WTC11 (cell line): ENCODE measurements around the gene DHX38. TPM values are rescaled to one million over a fixed set of nuclear protein-coding genes. Genes with fewer than 3 reads are reported as not detected.
"Not testable (repeated sequence)": the region's sequence is repeated elsewhere in the genome, so short reads cannot be mapped to it uniquely, and the experiment has no call there.

Experiments
- ATAC-seq: fragments of 200-7000 bp; cut with Tn5 transposase; 2 replicates; pipeline ENCODE4 v1.10.0; 2021; ENCODE audit warnings: mild to moderate bottlenecking, moderate library complexity
- CTCF ChIA-PET: fragments of 300-600 bp; sonication (Branson Sonifier 250); formaldehyde crosslinking; loops from one replicate; lab custom pipeline; 2021; ENCODE audit warnings: antibody characterized with exemption; lab: Charles Lee
- POLR2A ChIA-PET: fragments of 350-600 bp; sonication (Branson Sonifier 250); formaldehyde crosslinking; loops from one replicate; lab custom pipeline; 2021; ENCODE audit warnings: antibody characterized with exemption; lab: Charles Lee
- DNase-seq: peaks from one replicate; pipeline ENCODE4 v3.0.0; 2021; ENCODE audit warnings: low spot score
- H3K27ac Mint-ChIP-seq: 2 replicates; pipeline ENCODE4 v1.8.0; 2021; ENCODE audit warnings: mixed read lengths
- H3K27me3 Mint-ChIP-seq: 2 replicates; pipeline ENCODE4 v1.8.0; 2021; ENCODE audit warnings: low read depth, mild to moderate bottlenecking, moderate library complexity, mixed read lengths
- H3K36me3 Mint-ChIP-seq: 2 replicates; pipeline ENCODE4 v1.8.0; 2021; ENCODE audit warnings: mixed read lengths
- H3K4me1 Mint-ChIP-seq: 2 replicates; pipeline ENCODE4 v1.8.0; 2022; ENCODE audit warnings: mixed read lengths
- H3K4me3 Mint-ChIP-seq: 2 replicates; pipeline ENCODE4 v1.8.0; 2021; ENCODE audit warnings: mild to moderate bottlenecking, moderate library complexity, mixed read lengths
- H3K9me3 Mint-ChIP-seq: 2 replicates; pipeline ENCODE4 v1.8.0; 2021; ENCODE audit warnings: mixed read lengths
- CBFB ChIP-seq: sonication (generic); formaldehyde crosslinking; IDR thresholded peaks from 2 replicates; pipeline ENCODE4 v1.8.1; 2022; ENCODE audit warnings: mild to moderate bottlenecking, low read depth, missing genetic modification reagents
- CREM ChIP-seq: sonication (generic); formaldehyde crosslinking; IDR thresholded peaks from 2 replicates; pipeline ENCODE4 v1.8.1; 2022; ENCODE audit warnings: mild to moderate bottlenecking, missing genetic modification reagents, moderate library complexity
- GABPB1 ChIP-seq: sonication (generic); formaldehyde crosslinking; IDR thresholded peaks from 2 replicates; pipeline ENCODE4 v1.8.1; 2023; ENCODE audit warnings: mild to moderate bottlenecking, missing genetic modification reagents
- GTF2I ChIP-seq: fragments of 250-450 bp; sonication (Bioruptor Pico); conservative IDR thresholded peaks from 2 replicates; pipeline ENCODE4 v1.4.0; 2021; ENCODE audit warnings: mild to moderate bottlenecking
- IRF2 ChIP-seq: sonication (generic); formaldehyde crosslinking; IDR thresholded peaks from 2 replicates; pipeline ENCODE4 v1.8.0; 2022; ENCODE audit warnings: low read depth, missing genetic modification reagents, borderline replicate concordance
- NFYB ChIP-seq: sonication (generic); formaldehyde crosslinking; conservative IDR thresholded peaks from 2 replicates; pipeline ENCODE4 v1.8.0; 2022; ENCODE audit warnings: low read depth, missing genetic modification reagents
- SMAD3 ChIP-seq: sonication (generic); formaldehyde crosslinking; IDR thresholded peaks from 2 replicates; pipeline ENCODE4 v1.8.0; 2022; ENCODE audit warnings: missing genetic modification reagents, mild to moderate bottlenecking, borderline replicate concordance
- SP1 ChIP-seq: sonication (generic); formaldehyde crosslinking; conservative IDR thresholded peaks from 2 replicates; pipeline ENCODE4 v1.8.1; 2022; ENCODE audit warnings: missing genetic modification reagents
- ZBTB21 ChIP-seq: sonication (generic); formaldehyde crosslinking; IDR thresholded peaks from 2 replicates; pipeline ENCODE4 v1.8.1; 2023; ENCODE audit warnings: mild to moderate bottlenecking, missing genetic modification reagents, borderline replicate concordance
- ZNF219 ChIP-seq: sonication (generic); formaldehyde crosslinking; IDR thresholded peaks from 2 replicates; pipeline ENCODE4 v1.8.0; 2023; ENCODE audit warnings: missing genetic modification reagents, mild to moderate bottlenecking, borderline replicate concordance
- ZNF232 ChIP-seq: sonication (generic); formaldehyde crosslinking; IDR thresholded peaks from 2 replicates; pipeline ENCODE4 v1.8.0; 2022; ENCODE audit warnings: mild to moderate bottlenecking, missing genetic modification reagents
- total RNA-seq: library from RNA; stranded (reverse); gene quantifications from 3 replicates; pipeline ENCODE4 v1.2.3, GENCODE V29; 2021
- TF ChIP-seq, protein P1 (sequence below): sonication (generic); formaldehyde crosslinking; IDR thresholded peaks from 2 replicates; pipeline ENCODE4 v1.8.0; 2022; ENCODE audit warnings: mild to moderate bottlenecking, missing genetic modification reagents
- TF ChIP-seq, protein P2 (sequence below): sonication (generic); formaldehyde crosslinking; IDR thresholded peaks from 2 replicates; pipeline ENCODE4 v1.8.1; 2023; ENCODE audit warnings: mild to moderate bottlenecking, moderate library complexity, missing genetic modification reagents
- TF ChIP-seq, protein P3 (sequence below): sonication (generic); formaldehyde crosslinking; IDR thresholded peaks from 2 replicates; pipeline ENCODE4 v1.8.1; 2023; ENCODE audit warnings: mild to moderate bottlenecking, missing genetic modification reagents, moderate library complexity
- TF ChIP-seq, protein P4 (sequence below): sonication (generic); formaldehyde crosslinking; IDR thresholded peaks from 2 replicates; pipeline ENCODE4 v1.8.0; 2023; ENCODE audit warnings: missing genetic modification reagents, mild to moderate bottlenecking, borderline replicate concordance
- TF ChIP-seq, protein P5 (sequence below): sonication (generic); formaldehyde crosslinking; IDR thresholded peaks from 2 replicates; pipeline ENCODE4 v1.8.0; 2022; ENCODE audit warnings: mild to moderate bottlenecking, missing genetic modification reagents
- TF ChIP-seq, protein P6 (sequence below): fragments of 200-600 bp; IDR thresholded peaks from 2 replicates; pipeline ENCODE4 v1.8.0; 2022; ENCODE audit warnings: antibody characterized with exemption
- TF ChIP-seq, protein P7 (sequence below): sonication (generic); formaldehyde crosslinking; IDR thresholded peaks from 2 replicates; pipeline ENCODE4 v1.8.1; 2022; ENCODE audit warnings: missing genetic modification reagents, borderline replicate concordance

The DHX38 gene
- total RNA-seq, 1 experiment from 2014 or later, result 91.7 TPM

DNA sequence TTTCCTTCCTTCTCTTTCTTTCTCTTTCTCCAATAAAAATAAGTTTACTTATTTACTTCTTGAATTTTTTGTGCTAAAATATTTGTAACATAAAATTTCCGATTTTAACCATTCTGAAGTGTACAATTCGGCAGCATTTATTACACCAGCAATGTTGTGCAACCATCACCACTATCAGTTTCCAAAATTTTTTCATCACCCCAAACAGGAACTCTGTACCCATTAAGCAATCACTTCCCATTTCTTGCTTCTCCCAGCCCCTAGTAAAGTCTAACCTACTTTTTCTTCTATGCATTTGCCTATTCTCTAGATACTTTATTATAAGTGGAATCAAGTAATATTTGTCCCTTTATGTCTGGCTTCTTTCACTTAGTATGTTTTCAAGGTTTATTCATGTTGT, 41.8 kb upstream of the DHX38 start:
- CTCF ChIA-PET, result no interaction called here
- H3K4me3 Mint-ChIP-seq, result no peak overlapping the region
- H3K27me3 Mint-ChIP-seq, result peaks cover 16% of the 10 kb centered on the region
- no peak for ATAC-seq
- no peak for DNase-seq
- POLR2A ChIA-PET, result no interaction called here
- peaks cover 12% of the 10 kb centered on the region for H3K9me3 Mint-ChIP-seq
- no peak overlapping the region for H3K27ac Mint-ChIP-seq
- no peaks in the 10 kb centered on the region for H3K36me3 Mint-ChIP-seq
- no peaks in the 10 kb centered on the region for H3K4me1 Mint-ChIP-seq
- TF ChIP-seq, protein P1, sequence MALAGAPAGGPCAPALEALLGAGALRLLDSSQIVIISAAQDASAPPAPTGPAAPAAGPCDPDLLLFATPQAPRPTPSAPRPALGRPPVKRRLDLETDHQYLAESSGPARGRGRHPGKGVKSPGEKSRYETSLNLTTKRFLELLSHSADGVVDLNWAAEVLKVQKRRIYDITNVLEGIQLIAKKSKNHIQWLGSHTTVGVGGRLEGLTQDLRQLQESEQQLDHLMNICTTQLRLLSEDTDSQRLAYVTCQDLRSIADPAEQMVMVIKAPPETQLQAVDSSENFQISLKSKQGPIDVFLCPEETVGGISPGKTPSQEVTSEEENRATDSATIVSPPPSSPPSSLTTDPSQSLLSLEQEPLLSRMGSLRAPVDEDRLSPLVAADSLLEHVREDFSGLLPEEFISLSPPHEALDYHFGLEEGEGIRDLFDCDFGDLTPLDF (CRISPR knock-in tag), result no peak
- TF ChIP-seq CBFB (CRISPR knock-in tag), result no peak
- no peak for TF ChIP-seq ZBTB21 (CRISPR knock-in tag)
- TF ChIP-seq ZNF219 (CRISPR knock-in tag), result no peak
- TF ChIP-seq, protein P2, sequence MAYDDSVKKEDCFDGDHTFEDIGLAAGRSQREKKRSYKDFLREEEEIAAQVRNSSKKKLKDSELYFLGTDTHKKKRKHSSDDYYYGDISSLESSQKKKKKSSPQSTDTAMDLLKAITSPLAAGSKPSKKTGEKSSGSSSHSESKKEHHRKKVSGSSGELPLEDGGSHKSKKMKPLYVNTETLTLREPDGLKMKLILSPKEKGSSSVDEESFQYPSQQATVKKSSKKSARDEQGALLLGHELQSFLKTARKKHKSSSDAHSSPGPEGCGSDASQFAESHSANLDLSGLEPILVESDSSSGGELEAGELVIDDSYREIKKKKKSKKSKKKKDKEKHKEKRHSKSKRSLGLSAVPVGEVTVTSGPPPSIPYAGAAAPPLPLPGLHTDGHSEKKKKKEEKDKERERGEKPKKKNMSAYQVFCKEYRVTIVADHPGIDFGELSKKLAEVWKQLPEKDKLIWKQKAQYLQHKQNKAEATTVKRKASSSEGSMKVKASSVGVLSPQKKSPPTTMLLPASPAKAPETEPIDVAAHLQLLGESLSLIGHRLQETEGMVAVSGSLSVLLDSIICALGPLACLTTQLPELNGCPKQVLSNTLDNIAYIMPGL (CRISPR knock-in tag), result no peak
- no peak for TF ChIP-seq ZNF232 (CRISPR knock-in tag)
- no peak for TF ChIP-seq IRF2 (CRISPR knock-in tag)
- TF ChIP-seq CREM (CRISPR knock-in tag), result no peak
- TF ChIP-seq, protein P3, sequence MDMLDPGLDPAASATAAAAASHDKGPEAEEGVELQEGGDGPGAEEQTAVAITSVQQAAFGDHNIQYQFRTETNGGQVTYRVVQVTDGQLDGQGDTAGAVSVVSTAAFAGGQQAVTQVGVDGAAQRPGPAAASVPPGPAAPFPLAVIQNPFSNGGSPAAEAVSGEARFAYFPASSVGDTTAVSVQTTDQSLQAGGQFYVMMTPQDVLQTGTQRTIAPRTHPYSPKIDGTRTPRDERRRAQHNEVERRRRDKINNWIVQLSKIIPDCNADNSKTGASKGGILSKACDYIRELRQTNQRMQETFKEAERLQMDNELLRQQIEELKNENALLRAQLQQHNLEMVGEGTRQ (CRISPR knock-in tag), result no peak
- TF ChIP-seq SP1 (CRISPR knock-in tag), result no peak
- TF ChIP-seq NFYB (CRISPR knock-in tag), result no peak
- no peak for TF ChIP-seq GABPB1 (CRISPR knock-in tag)
- TF ChIP-seq, protein P4, sequence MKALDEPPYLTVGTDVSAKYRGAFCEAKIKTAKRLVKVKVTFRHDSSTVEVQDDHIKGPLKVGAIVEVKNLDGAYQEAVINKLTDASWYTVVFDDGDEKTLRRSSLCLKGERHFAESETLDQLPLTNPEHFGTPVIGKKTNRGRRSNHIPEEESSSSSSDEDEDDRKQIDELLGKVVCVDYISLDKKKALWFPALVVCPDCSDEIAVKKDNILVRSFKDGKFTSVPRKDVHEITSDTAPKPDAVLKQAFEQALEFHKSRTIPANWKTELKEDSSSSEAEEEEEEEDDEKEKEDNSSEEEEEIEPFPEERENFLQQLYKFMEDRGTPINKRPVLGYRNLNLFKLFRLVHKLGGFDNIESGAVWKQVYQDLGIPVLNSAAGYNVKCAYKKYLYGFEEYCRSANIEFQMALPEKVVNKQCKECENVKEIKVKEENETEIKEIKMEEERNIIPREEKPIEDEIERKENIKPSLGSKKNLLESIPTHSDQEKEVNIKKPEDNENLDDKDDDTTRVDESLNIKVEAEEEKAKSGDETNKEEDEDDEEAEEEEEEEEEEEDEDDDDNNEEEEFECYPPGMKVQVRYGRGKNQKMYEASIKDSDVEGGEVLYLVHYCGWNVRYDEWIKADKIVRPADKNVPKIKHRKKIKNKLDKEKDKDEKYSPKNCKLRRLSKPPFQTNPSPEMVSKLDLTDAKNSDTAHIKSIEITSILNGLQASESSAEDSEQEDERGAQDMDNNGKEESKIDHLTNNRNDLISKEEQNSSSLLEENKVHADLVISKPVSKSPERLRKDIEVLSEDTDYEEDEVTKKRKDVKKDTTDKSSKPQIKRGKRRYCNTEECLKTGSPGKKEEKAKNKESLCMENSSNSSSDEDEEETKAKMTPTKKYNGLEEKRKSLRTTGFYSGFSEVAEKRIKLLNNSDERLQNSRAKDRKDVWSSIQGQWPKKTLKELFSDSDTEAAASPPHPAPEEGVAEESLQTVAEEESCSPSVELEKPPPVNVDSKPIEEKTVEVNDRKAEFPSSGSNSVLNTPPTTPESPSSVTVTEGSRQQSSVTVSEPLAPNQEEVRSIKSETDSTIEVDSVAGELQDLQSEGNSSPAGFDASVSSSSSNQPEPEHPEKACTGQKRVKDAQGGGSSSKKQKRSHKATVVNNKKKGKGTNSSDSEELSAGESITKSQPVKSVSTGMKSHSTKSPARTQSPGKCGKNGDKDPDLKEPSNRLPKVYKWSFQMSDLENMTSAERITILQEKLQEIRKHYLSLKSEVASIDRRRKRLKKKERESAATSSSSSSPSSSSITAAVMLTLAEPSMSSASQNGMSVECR, result no peak

DNA sequence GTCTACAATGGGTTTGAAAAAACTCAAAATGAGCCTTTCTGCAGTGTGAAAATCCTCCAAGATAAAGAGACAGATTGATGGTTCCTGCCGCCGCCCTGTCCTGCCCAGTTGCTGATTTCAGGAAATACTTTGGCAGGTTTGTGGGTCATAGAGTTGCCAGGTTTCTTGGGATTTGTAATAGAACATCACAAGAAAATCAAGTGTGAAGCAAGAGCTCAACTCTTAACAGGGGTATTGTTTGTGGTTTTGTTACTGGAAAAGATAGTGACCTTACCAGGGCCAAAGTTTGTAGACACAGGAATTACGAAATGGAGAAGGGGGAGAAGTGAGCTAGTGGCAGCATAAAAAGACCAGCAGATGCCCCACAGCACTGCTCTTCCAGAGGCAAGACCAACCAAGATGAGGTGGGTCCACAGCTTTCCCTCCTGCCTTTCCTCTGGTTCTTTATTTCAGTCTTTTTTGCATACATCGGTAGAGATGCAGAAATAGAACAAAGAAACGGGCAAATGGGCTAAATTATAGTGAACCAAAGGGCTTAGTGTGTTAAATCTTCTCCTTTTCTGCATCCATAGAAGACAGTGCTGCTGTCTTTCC, 39.3 kb upstream of the DHX38 start, which contains the start of gene HP:
Gene HP, plus strand, starts transcription at position 252 of the 594 bp plus-strand sequence. Its CDS starts 148 bp downstream, at position 400.
- H3K27ac Mint-ChIP-seq, ATAC-seq, H3K9me3 Mint-ChIP-seq, DNase-seq, POLR2A ChIA-PET, H3K4me1 Mint-ChIP-seq, H3K36me3 Mint-ChIP-seq, H3K4me3 Mint-ChIP-seq: not testable (repeated sequence)
- H3K27me3 Mint-ChIP-seq, result peaks cover 13% of the 10 kb centered on the region
- CTCF ChIA-PET, result interaction anchor here (1.1 kb wide), 1 partner anchor 12 kb away, joined by 6 read pairs; no protein-coding TSS in a partner anchor
- peak; percentile 58 for TF ChIP-seq GABPB1 (CRISPR knock-in tag)

DNA sequence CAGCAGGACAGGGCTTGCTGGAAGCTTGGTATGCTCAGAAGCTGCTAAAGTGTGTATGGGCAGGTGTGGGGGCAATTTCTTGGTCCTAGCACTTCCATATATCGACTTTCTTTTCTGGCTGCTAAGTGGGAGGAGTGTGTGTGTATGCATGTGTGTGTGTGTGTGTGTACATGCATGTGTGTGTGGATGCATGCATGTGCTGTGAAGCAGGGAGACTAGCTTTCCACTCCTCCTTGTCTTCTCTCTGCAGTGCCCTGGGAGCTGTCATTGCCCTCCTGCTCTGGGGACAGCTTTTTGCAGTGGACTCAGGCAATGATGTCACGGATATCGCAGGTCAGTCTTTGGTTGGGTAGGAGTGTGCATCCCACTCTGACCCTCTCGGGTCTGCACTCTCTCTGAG, 37.7 kb upstream of the DHX38 start:
- peaks cover 4% of the 10 kb centered on the region for H3K27me3 Mint-ChIP-seq
- POLR2A ChIA-PET, result no interaction called here
- CTCF ChIA-PET, result no interaction called here
- no peak for DNase-seq
- no peaks in the 10 kb centered on the region for H3K4me1 Mint-ChIP-seq
- no peaks in the 10 kb centered on the region for H3K9me3 Mint-ChIP-seq
- ATAC-seq, result no peak
- no peak overlapping the region for H3K27ac Mint-ChIP-seq
- H3K4me3 Mint-ChIP-seq, result no peak overlapping the region
- no peaks in the 10 kb centered on the region for H3K36me3 Mint-ChIP-seq
- TF ChIP-seq, protein P5, sequence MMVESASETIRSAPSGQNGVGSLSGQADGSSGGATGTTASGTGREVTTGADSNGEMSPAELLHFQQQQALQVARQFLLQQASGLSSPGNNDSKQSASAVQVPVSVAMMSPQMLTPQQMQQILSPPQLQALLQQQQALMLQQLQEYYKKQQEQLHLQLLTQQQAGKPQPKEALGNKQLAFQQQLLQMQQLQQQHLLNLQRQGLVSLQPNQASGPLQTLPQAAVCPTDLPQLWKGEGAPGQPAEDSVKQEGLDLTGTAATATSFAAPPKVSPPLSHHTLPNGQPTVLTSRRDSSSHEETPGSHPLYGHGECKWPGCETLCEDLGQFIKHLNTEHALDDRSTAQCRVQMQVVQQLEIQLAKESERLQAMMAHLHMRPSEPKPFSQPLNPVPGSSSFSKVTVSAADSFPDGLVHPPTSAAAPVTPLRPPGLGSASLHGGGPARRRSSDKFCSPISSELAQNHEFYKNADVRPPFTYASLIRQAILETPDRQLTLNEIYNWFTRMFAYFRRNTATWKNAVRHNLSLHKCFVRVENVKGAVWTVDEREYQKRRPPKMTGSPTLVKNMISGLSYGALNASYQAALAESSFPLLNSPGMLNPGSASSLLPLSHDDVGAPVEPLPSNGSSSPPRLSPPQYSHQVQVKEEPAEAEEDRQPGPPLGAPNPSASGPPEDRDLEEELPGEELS, result no peak
- TF ChIP-seq, protein P6, sequence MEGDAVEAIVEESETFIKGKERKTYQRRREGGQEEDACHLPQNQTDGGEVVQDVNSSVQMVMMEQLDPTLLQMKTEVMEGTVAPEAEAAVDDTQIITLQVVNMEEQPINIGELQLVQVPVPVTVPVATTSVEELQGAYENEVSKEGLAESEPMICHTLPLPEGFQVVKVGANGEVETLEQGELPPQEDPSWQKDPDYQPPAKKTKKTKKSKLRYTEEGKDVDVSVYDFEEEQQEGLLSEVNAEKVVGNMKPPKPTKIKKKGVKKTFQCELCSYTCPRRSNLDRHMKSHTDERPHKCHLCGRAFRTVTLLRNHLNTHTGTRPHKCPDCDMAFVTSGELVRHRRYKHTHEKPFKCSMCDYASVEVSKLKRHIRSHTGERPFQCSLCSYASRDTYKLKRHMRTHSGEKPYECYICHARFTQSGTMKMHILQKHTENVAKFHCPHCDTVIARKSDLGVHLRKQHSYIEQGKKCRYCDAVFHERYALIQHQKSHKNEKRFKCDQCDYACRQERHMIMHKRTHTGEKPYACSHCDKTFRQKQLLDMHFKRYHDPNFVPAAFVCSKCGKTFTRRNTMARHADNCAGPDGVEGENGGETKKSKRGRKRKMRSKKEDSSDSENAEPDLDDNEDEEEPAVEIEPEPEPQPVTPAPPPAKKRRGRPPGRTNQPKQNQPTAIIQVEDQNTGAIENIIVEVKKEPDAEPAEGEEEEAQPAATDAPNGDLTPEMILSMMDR, result no peak
- TF ChIP-seq GTF2I (CRISPR knock-in tag) (no peak), SMAD3 (CRISPR knock-in tag) (no peak)
- TF ChIP-seq, protein P7, sequence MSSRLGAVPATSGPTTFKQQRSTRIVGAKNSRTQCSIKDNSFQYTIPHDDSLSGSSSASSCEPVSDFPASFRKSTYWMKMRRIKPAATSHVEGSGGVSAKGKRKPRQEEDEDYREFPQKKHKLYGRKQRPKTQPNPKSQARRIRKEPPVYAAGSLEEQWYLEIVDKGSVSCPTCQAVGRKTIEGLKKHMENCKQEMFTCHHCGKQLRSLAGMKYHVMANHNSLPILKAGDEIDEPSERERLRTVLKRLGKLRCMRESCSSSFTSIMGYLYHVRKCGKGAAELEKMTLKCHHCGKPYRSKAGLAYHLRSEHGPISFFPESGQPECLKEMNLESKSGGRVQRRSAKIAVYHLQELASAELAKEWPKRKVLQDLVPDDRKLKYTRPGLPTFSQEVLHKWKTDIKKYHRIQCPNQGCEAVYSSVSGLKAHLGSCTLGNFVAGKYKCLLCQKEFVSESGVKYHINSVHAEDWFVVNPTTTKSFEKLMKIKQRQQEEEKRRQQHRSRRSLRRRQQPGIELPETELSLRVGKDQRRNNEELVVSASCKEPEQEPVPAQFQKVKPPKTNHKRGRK (CRISPR knock-in tag), result no peak
